ENCODE measurements around the gene LRBA. TPM values are rescaled to one million over a fixed set of nuclear protein-coding genes. Genes with fewer than 3 reads are reported as not detected.
A peak's percentile ranks its signal among the peaks of the same experiment; 100 is the strongest.
"Not testable (repeated sequence)": the region's sequence is repeated elsewhere in the genome, so short reads cannot be mapped to it uniquely, and the experiment has no call there.

Gene LRBA
- total RNA-seq (2014; rRNA removed; shearing (Covaris generic)), result 22.7 and 23.0 TPM in 2 replicates
- 14.3 and 17.4 TPM in 2 replicates for polyA plus RNA-seq (2015; cell fraction: cytosol; rRNA removed)
- polyA plus RNA-seq (2015; cell fraction: nucleus; rRNA removed), result 51.1 and 57.1 TPM in 2 replicates

GRCh38 chr4:151014521-151015458 is at the start of gene LRBA:
LRBA (minus strand) TSS chr4:151015284; CDS start chr4:151014642, 642 bp downstream.
- DNase-seq (ENCODE audit: low read depth), result peak; percentile 75

DNA sequence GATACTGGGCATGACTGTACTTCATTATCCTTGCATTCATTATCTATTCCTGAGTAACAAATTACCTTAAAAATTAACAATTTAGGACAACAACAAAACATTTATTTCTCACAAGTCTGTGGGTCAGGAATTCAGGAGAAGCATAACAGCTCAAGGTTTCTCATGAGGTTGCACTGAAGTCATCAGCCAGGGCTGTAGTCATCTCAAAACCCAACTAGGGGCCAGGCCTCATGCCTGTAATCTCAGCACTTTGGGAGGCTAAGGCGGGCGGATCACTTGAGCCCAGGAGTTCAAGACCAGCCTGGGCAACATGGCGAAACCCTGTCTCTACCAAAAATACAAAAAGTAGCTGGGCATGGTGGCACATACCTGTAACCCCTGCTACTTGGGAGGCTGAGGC is 48.1 kb upstream of the LRBA start:
- not testable (repeated sequence) for DNase-seq (ENCODE audit: low read depth)

- DNase-seq (ENCODE audit: low read depth), result no peak
Observed at GRCh38 chr4:151055539-151055938, 40.5 kb upstream of the LRBA start.

DNA sequence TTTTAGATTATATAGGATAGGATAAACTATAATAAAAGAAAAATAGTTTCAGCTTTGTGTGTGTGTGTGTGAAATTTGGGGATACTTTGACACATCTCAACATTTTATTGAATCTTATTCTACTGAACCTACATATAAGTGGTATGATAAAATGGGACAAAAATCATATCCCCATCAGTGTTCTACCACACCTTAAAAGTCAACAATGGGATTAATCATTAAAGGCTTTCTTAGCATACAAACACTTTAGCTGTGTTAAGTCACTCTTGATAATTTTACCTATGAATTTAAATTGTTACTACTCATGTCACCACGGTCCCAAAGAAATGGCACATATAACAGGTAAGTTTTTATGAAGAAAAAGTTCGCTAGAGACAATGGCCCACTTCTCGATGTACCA is 37.7 kb upstream of the LRBA start:
- no peak for DNase-seq (ENCODE audit: low read depth)

DNA sequence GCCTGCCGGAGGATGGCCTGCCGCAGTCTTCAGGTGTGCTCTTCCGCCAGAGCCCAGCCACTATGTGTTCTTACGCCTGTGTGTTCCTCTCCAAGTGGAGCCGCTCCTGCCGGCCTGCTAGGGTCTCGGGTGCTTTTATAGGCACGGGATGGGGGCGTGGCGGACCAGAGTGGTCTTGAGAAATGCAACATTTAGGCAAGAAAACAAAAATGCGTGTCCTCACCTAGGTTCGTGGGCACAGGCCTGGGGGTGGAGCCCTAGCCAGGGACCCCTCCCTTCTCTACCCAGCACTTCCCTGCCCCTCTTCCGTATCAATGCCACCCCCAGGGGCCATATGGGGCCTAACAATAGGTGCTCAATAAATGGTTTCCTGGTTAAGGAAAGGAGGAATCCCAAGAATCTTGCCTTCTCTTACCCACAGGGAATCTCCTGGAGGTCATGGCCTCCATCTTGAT is 34.4 kb upstream of the LRBA start:
- no peak for DNase-seq (ENCODE audit: low read depth)

DNA sequence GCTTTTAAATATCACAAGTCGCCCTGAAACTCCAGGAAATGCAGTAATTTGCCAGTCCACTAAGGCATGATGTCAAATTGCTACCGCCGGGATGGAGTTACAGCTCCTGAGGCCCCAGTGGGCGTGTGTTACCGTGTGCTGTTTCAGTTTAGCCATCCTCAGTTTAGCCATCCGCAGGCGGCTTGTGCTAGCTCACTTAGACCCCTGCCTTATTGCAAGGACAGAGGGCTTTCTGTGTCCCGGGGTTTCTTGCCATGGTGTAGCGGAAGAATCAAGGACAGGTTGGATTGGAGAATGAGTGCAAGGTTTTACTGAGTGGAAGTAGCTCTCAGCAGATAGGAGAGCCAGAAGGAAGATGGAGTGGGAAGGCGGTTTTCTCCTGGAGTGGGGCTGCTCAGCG is 33.8 kb upstream of the LRBA start:
- no peak for DNase-seq (ENCODE audit: low read depth)

DNA sequence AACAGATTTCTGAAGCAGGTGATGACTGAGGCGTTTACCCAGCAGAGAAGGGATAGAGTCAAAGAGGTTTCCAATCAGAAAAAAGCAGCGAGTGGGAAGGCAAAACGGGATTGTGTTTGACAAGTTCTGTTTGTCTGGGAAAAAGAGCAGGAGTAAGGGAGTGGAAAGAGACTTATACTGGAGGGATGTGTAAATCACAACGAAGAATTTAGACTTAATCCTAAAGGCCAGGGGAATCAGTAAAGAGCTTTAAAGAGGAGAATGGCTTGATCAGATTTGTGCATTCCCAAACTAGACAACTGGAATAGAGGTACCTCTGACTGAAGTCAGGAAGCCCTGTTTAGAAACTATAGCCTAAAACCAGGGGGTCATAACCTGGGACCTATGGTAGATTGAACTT is 31.5 kb upstream of the LRBA start:
- no peak for DNase-seq (ENCODE audit: low read depth)

GRCh38 chr4:151045907-151046306 is 30.8 kb upstream of the LRBA start:
- DNase-seq (ENCODE audit: low read depth), result peak; percentile 18

DNA sequence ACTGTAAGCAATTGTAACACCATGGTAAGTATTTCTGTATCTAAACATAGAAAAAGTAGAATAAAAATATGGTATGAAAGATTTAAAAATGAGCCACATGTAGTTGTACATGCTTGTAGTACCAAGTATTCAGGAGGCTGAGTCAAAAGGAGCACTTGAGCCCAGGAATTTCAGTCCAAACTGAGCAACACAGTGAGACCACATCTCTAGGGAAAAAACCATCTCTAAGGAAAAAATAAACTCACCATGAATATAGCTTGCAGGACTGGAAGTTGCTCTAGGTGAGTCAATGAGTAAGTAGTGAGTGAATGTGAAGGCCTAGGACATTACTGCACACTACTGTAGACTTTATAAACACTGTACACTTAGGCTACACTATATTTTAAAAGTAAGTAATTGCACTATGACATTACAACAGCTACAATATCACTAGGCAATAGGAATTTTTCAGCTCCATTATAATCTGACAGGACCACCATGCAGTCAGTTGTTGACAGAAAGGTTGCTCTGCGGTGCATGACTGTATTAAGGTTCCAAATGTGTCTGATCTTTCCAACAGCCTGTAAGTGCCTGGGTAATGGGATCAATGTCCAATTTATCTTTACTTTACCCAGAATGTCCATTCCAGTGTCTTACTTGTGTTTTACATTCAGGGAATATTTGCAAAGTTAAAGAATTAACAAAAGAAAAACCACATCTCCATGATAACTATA is 28.9 kb upstream of the LRBA start:
- DNase-seq (ENCODE audit: low read depth), result no peak

GRCh38 chr4:151039733-151040132 is 24.6 kb upstream of the LRBA start:
- DNase-seq (ENCODE audit: low read depth), result no peak

DNA sequence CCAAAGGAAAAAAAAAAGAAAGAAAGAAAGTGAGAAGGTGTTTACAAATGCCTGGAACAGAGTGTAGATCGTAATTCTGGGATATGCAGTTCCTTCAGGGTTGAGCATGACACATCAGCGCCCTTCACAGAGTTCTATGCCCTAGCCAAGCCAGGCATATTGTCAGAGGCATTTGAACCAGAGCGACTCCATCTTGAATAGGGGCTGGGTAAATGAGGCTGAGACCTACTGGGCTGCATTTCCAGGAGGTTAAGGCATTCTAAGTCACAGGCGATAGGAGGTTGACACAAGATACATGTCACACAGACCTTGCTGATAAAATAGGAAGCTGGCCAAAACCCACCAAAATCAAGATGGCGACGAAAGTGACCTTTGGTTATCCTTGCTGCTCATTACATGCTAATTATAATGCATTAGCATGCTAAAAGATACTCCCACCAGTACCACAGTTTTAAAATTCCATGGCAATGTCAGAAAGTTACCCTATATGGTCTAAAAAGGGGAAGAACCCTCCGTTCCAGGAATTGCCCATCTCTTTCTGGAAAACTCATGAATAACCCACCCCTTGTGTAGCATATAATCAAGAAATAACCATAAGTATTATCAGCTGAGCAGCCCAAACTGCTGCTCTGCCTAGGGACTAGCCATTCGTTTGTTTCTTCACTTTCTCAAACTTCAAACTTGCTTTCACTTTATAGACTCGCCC is 23.5 kb upstream of the LRBA start:
- DNase-seq (ENCODE audit: low read depth), result no peak

DNA sequence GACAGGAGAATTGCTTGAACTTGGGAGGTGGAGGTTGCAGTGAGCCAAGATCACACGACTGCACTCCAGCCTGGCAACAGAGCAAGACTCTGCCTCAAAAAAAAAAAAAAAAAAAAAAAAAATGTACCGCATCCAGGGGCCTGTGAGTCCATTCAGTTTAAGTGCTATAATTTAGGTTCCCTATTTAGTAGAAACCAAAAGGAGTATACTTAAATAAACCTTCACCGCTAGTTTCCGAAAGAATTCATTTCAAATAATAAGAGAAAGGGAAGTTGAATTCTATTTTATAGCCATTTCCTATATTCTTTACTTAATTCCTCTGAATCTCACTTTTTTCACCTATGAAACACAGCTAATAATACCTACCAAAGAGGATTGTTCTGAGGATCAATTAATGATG is 20.8 kb upstream of the LRBA start:
- no peak for DNase-seq (ENCODE audit: low read depth)

DNA sequence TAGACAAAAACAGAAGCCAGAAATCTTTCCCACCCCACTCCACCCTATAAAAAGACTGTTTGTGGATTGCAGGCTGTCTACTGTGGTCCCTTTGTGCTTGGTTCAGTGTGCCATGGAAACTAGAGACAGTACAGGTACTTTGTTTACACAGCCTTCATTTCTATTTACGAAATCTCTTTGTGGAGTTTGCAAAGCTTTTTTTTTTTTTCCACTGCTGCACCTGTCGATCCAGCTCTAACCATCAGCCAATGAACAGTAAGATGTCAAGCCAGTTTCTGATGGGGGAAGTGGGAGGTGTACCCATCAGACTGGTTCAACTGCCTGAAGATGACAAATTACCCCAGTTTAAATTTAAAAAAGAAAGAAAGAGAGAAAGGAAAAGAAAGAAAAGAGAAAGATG is 20.2 kb upstream of the LRBA start:
- no peak for DNase-seq (ENCODE audit: low read depth)

- no peak for DNase-seq (ENCODE audit: low read depth)
Observed at GRCh38 chr4:151034829-151035228, 19.7 kb upstream of the LRBA start.

DNA sequence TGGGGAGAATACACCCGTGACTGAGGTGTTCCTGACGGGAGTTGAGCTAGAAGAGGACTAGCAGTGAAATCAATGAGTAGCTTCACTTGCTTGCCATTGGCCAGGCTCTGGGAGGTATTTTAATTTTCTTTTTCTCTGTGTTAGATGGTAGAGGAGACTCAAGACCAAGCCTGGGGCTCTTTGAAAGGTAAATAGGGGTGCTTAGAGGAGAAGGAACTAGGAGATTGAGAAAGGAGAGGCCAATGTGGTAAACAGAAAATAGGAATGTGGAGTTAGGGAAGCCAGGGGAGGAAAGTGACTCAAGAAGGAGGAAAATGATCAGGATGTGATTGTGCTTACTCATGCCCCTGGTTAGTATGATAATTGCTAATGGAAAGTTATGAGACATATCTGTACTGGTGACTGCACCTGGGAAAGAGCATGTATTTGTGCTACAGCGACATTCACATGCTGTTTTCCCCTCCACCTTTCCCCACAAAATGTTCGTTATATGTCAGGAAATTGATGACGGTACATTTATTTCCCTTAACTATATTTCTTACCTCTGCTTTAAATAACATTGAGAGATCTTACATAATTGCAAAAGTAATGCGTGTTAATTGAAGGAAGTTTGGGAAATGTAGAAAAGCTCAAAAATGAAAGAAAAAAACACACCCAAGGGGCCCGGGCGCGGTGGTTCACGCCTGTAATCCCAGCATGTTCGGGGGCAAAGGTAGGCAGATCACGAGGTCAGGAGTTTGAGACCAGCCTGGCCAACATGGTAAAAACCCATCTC is 16.9 kb upstream of the LRBA start:
- peak; percentile 89 for DNase-seq (ENCODE audit: low read depth)

- no peak for DNase-seq (ENCODE audit: low read depth)
Observed at GRCh38 chr4:151029537-151029936, 14.5 kb upstream of the LRBA start.

DNA sequence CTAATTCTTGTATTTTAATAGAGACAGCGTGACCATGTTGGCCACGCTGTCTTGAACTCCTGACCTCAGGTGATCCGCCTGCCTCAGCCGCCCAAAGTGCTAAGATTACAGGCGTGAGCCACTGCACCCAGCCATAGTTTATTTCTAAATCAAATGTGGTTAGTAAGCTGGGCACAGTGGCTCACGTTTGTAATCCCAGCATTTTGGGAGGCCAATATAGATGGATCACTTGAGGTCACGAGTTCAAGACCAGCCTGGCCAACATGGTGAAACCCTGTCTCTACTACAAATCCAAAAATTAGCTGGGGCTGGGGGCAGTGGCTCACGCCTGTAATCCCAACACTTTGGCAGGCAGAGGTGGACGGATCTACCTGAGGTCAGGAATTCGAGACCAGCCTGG is 13.9 kb upstream of the LRBA start:
- not testable (repeated sequence) for DNase-seq (ENCODE audit: low read depth)

GRCh38 chr4:151025759-151026158 is 10.7 kb upstream of the LRBA start:
- no peak for DNase-seq (ENCODE audit: low read depth)

GRCh38 chr4:151022586-151022985 is 7.5 kb upstream of the LRBA start:
- DNase-seq (ENCODE audit: low read depth), result no peak

- no peak for DNase-seq (ENCODE audit: low read depth)
Observed at GRCh38 chr4:151021637-151022334, 6.7 kb upstream of the LRBA start.
